HEK293 (cell line): ENCODE measurements around the gene ADAMTS17.

Experiments
- CTCF ChIA-PET: fragments of 350-600 bp; formaldehyde crosslinking; extraction: SDS; loops from one replicate; lab custom pipeline; 2021; ENCODE audit warnings: antibody characterized with exemption; lab: Yijun Ruan, JAX
- POLR2A ChIA-PET: fragments of 300-600 bp; formaldehyde crosslinking; extraction: SDS; loops from one replicate; lab custom pipeline; 2020; ENCODE audit warnings: antibody characterized with exemption, inconsistent platforms; lab: Yijun Ruan, JAX
- H3K27ac ChIP-seq: fragments of 200-500 bp; sonication (Bioruptor generic); 2 replicates; pipeline ENCODE4 v1.5.1; 2014; ENCODE audit warnings: low read depth, low read length, control low read depth, inconsistent platforms; ENCODE audit errors: extremely low read depth
- H3K36me3 ChIP-seq, 2 experiments: fragments of 200-500 bp in 1 of 2; sonication (Bioruptor generic) in 1 of 2; 1 replicate in 1 of 2; 2 replicates in 1 of 2; pipeline ENCODE4 v1.5.1; 2014 to 2017; ENCODE audit warnings: inconsistent platforms in 2 of 2, low read length in 2 of 2; ENCODE audit not compliant: control insufficient read depth in 2 of 2, insufficient read depth in 1 of 2
- H3K4me1 ChIP-seq: fragments of 200-500 bp; sonication (Bioruptor generic); 2 replicates; pipeline ENCODE4 v1.5.1; 2014; ENCODE audit warnings: mild to moderate bottlenecking, low read length, inconsistent platforms; ENCODE audit not compliant: control insufficient read depth, insufficient read depth
- H3K4me3 ChIP-seq: 2 replicates; pipeline ENCODE4 v1.5.1; 2011; ENCODE audit warnings: low read depth, mild to moderate bottlenecking, control low read depth, low read length, moderate library complexity
- H3K9me3 ChIP-seq: fragments of 200-500 bp; sonication (Bioruptor generic); 2 replicates; pipeline ENCODE4 v1.5.1; 2014; ENCODE audit warnings: low read depth, low read length, inconsistent platforms; ENCODE audit not compliant: control insufficient read depth, insufficient read depth
- BCL11A ChIP-seq: fragments of 450-650 bp; formaldehyde crosslinking; IDR thresholded peaks from 2 replicates; pipeline ENCODE4 v1.5.1; 2016; ENCODE audit warnings: low read depth, missing biosample characterization, missing genetic modification characterization
- GLI4 ChIP-seq: fragments of 450-650 bp; formaldehyde crosslinking; IDR thresholded peaks from 2 replicates; pipeline ENCODE4 v1.5.1; 2016; ENCODE audit warnings: missing biosample characterization, missing genetic modification characterization
- SETDB1 ChIP-seq: IDR thresholded peaks from one replicate; pipeline ENCODE4 v1.6.1; 2017; ENCODE audit warnings: mild to moderate bottlenecking, low read length, moderate library complexity, mixed read lengths; ENCODE audit not compliant: insufficient read length
- TRIM28 ChIP-seq: IDR thresholded peaks from 2 replicates; pipeline ENCODE4 v1.6.1; 2011; ENCODE audit warnings: low read length, control low read depth, borderline replicate concordance
- ZIC2 ChIP-seq: fragments of 450-650 bp; formaldehyde crosslinking; IDR thresholded peaks from 2 replicates; pipeline ENCODE4 v1.5.1; 2016; ENCODE audit warnings: missing biosample characterization, missing genetic modification characterization
- ZNF169 ChIP-seq: fragments of 450-650 bp; formaldehyde crosslinking; IDR thresholded peaks from 2 replicates; pipeline ENCODE4 v1.5.1; 2016; ENCODE audit warnings: missing biosample characterization, missing genetic modification characterization
- ZNF2 ChIP-seq: fragments of 450-650 bp; formaldehyde crosslinking; IDR thresholded peaks from 2 replicates; pipeline ENCODE4 v1.5.1; 2016; ENCODE audit warnings: missing biosample characterization, missing genetic modification characterization
- ZNF211 ChIP-seq: fragments of 450-650 bp; formaldehyde crosslinking; IDR thresholded peaks from 2 replicates; pipeline ENCODE4 v1.5.1; 2016; ENCODE audit warnings: low read depth, missing biosample characterization, missing genetic modification characterization
- ZNF48 ChIP-seq: fragments of 450-650 bp; formaldehyde crosslinking; IDR thresholded peaks from 2 replicates; pipeline ENCODE4 v1.5.1; 2016; ENCODE audit warnings: missing biosample characterization, missing genetic modification characterization
- ZNF670 ChIP-seq: fragments of 450-650 bp; formaldehyde crosslinking; IDR thresholded peaks from 2 replicates; pipeline ENCODE4 v1.5.1; 2016; ENCODE audit warnings: missing biosample characterization, missing genetic modification characterization, low read depth
- ZNF707 ChIP-seq: fragments of 450-650 bp; formaldehyde crosslinking; IDR thresholded peaks from 2 replicates; pipeline ENCODE4 v1.5.1; 2016; ENCODE audit warnings: missing biosample characterization, missing genetic modification characterization
- ZNF768 ChIP-seq: fragments of 450-650 bp; formaldehyde crosslinking; IDR thresholded peaks from 2 replicates; pipeline ENCODE4 v1.5.1; 2018; ENCODE audit warnings: missing biosample characterization, mild to moderate bottlenecking, missing genetic modification characterization
- ZNF791 ChIP-seq: fragments of 450-650 bp; formaldehyde crosslinking; IDR thresholded peaks from 2 replicates; pipeline ENCODE4 v1.5.1; 2016; ENCODE audit warnings: missing biosample characterization, missing genetic modification characterization
- TF ChIP-seq, protein P1 (sequence below): fragments of 450-650 bp; formaldehyde crosslinking; IDR thresholded peaks from 2 replicates; pipeline ENCODE4 v1.5.1; 2016; ENCODE audit warnings: missing biosample characterization, missing genetic modification characterization
- TF ChIP-seq, protein P2 (sequence below): fragments of 450-650 bp; formaldehyde crosslinking; IDR thresholded peaks from 2 replicates; pipeline ENCODE4 v1.5.1; 2016; ENCODE audit warnings: missing biosample characterization, missing genetic modification characterization
- TF ChIP-seq, protein P3 (sequence below): fragments of 450-650 bp; formaldehyde crosslinking; conservative IDR thresholded peaks from 2 replicates; pipeline ENCODE4 v1.5.1; 2016; ENCODE audit warnings: low read depth, missing biosample characterization, missing genetic modification characterization
- TF ChIP-seq, protein P4 (sequence below): IDR thresholded peaks from 2 replicates; pipeline ENCODE4 v1.6.1; 2011; ENCODE audit warnings: mild to moderate bottlenecking, low read depth, low read length, borderline replicate concordance
- TF ChIP-seq, protein P5 (sequence below): fragments of 450-650 bp; formaldehyde crosslinking; IDR thresholded peaks from 2 replicates; pipeline ENCODE4 v1.5.1; 2017; ENCODE audit warnings: missing biosample characterization, missing genetic modification characterization

The ADAMTS17 gene

DNA sequence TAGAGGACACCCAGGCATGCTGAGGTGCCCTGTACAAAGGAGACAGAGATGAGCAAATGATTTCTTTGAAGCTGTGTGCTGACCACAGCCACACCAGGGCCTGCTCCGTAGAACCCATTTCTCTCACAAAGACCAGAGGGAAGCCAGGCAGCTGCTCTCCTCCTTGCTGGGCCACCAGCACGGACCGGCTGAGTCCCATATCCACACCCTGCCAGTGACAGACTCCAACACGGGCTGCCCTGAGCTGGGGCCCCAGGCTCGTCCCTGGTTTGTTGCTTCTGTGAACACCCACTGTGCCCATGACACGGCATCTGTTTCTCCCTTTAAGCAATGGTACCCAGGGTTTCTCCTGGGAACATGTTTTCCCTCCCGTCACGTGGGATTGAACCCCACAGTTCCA, 284.5 kb downstream of the ADAMTS17 start (continued):
- no peak for TF ChIP-seq TRIM28
- TF ChIP-seq, protein P1, sequence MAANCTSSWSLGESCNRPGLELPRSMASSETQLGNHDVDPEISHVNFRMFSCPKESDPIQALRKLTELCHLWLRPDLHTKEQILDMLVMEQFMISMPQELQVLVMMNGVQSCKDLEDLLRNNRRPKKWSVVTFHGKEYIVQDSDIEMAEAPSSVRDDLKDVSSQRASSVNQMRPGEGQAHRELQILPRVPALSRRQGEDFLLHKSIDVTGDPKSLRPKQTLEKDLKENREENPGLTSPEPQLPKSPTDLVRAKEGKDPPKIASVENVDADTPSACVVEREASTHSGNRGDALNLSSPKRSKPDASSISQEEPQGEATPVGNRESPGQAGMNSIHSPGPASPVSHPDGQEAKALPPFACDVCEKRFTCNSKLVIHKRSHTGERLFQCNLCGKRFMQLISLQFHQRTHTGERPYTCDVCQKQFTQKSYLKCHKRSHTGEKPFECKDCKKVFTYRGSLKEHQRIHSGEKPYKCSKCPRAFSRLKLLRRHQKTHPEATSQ (tag by site-specific recombination), result no peak
- TF ChIP-seq, protein P2, sequence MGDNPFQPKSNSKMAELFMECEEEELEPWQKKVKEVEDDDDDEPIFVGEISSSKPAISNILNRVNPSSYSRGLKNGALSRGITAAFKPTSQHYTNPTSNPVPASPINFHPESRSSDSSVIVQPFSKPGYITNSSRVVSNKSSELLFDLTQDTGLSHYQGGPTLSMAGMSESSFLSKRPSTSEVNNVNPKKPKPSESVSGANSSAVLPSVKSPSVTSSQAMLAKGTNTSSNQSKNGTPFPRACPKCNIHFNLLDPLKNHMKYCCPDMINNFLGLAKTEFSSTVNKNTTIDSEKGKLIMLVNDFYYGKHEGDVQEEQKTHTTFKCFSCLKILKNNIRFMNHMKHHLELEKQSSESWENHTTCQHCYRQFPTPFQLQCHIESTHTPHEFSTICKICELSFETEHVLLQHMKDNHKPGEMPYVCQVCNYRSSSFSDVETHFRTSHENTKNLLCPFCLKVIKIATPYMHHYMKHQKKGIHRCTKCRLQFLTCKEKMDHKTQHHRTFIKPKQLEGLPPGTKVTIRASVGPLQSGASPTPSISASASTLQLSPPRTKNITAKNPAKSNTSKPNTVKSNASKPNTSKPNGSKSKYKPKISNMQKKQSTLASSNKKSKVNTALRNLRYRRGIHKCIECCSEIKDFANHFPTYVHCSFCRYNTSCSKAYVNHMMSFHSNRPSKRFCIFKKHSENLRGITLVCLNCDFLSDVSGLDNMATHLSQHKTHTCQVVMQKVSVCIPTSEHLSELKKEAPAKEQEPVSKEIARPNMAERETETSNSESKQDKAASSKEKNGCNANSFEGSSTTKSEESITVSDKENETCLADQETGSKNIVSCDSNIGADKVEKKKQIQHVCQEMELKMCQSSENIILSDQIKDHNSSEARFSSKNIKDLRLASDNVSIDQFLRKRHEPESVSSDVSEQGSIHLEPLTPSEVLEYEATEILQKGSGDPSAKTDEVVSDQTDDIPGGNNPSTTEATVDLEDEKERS (tag by site-specific recombination), result no peak

DNA sequence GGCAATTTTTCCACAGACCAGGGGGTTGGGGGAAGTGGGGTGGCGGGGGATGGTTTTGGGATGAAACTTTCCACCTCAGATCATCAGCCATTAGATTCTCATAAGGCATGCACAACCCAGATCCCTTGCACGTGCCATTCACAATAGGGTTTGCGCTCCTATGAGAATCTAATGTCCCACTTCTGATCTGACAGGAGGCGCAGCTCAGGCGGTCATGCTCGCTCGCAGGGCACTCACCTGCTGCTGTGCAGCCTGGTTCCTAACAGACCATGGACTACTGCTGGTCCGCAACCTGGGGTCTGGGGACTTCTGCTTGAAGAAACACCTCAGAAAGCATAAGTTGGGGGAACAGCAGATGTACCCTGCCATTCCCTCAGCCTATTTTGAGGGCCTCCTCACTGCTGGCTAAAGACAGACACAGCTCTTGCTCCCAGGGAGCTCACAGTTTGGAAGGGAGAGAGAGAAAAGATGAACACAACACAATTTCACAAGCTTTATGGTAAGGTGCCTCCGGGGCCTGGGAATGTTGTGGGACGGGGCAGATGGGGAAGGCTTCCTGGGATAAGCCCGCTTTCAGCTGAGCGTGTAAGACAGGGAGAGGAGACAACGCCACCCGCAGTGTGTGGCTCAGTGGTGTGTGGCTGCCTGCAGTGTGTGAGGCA, 285.2 kb downstream of the ADAMTS17 start:
- no peak for TF ChIP-seq BCL11A (tag by site-specific recombination)
- TF ChIP-seq ZIC2, result peak; percentile 19; the same call in 1 of the 2 replicates
- no peak overlapping the region for H3K4me3 ChIP-seq
- H3K4me1 ChIP-seq, result no peaks in the 10 kb centered on the region
- H3K9me3 ChIP-seq, result no peaks in the 10 kb centered on the region
- H3K36me3 ChIP-seq, result no peaks in the 10 kb centered on the region
- ChIA-PET CTCF (interaction anchor here (0.7 kb wide), 1 partner anchor 248 kb away, joined by 3 read pairs; no protein-coding TSS in a partner anchor), POLR2A (no interaction called here)
- H3K27ac ChIP-seq, result no peak overlapping the region

DNA sequence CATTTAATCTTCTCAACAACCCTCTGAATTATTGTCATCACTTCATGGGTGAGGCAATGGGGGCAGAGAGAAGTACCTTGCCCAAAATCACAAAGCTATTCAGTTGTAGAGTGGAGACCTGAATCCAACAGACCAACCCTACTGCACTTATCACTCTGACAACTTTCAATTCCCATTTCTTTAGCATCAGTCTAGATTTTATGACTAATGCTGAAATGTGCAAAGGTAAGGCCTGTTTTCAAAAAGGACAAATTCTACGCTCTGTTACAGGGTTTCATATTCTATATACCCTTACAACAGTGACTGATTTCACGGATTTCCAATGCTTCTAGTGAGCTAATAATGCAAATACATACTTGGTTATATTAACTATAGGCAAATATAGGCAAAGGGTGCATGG, 286.0 kb downstream of the ADAMTS17 start:
- no peak overlapping the region for H3K27ac ChIP-seq
- TF ChIP-seq GLI4 (tag by site-specific recombination), result no peak
- TF ChIP-seq ZNF211, result no peak
- TF ChIP-seq ZIC2, result no peak
- no peak for TF ChIP-seq SETDB1
- no peak for TF ChIP-seq ZNF768 (tag by site-specific recombination)
- no peak for TF ChIP-seq ZNF169
- TF ChIP-seq BCL11A (tag by site-specific recombination), result no peak
- TF ChIP-seq ZNF791 (tag by site-specific recombination), result no peak
- ChIA-PET POLR2A (no interaction called here), CTCF (no interaction called here)
- no peaks in the 10 kb centered on the region for H3K9me3 ChIP-seq
- no peaks in the 10 kb centered on the region for H3K36me3 ChIP-seq
- H3K4me3 ChIP-seq, result no peak overlapping the region
- no peaks in the 10 kb centered on the region for H3K4me1 ChIP-seq

DNA sequence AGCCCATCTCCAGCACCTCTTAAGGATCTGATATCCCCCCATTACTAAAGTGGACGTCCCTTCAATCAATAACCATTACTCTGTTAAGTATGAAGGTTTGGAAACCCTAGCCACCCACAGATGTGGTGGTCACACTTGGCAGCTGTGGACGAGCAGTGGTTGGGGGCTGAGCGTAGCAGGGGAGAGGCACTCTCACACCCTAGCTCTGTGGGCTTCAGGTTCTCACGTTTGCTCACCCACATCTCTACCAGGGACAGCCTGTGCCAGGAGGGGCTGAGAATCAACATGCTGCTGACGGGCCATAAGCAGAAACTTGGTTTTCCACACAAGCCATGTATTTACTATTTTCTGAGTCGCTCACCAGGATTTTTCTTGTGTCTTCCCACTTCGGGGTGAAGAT, 287.2 kb downstream of the ADAMTS17 start:
- H3K9me3 ChIP-seq, result no peaks in the 10 kb centered on the region
- no peak for TF ChIP-seq ZNF670 (tag by site-specific recombination)
- no peak for TF ChIP-seq ZNF707 (tag by site-specific recombination)
- no peak for TF ChIP-seq ZNF2 (tag by site-specific recombination)
- TF ChIP-seq, protein P3, sequence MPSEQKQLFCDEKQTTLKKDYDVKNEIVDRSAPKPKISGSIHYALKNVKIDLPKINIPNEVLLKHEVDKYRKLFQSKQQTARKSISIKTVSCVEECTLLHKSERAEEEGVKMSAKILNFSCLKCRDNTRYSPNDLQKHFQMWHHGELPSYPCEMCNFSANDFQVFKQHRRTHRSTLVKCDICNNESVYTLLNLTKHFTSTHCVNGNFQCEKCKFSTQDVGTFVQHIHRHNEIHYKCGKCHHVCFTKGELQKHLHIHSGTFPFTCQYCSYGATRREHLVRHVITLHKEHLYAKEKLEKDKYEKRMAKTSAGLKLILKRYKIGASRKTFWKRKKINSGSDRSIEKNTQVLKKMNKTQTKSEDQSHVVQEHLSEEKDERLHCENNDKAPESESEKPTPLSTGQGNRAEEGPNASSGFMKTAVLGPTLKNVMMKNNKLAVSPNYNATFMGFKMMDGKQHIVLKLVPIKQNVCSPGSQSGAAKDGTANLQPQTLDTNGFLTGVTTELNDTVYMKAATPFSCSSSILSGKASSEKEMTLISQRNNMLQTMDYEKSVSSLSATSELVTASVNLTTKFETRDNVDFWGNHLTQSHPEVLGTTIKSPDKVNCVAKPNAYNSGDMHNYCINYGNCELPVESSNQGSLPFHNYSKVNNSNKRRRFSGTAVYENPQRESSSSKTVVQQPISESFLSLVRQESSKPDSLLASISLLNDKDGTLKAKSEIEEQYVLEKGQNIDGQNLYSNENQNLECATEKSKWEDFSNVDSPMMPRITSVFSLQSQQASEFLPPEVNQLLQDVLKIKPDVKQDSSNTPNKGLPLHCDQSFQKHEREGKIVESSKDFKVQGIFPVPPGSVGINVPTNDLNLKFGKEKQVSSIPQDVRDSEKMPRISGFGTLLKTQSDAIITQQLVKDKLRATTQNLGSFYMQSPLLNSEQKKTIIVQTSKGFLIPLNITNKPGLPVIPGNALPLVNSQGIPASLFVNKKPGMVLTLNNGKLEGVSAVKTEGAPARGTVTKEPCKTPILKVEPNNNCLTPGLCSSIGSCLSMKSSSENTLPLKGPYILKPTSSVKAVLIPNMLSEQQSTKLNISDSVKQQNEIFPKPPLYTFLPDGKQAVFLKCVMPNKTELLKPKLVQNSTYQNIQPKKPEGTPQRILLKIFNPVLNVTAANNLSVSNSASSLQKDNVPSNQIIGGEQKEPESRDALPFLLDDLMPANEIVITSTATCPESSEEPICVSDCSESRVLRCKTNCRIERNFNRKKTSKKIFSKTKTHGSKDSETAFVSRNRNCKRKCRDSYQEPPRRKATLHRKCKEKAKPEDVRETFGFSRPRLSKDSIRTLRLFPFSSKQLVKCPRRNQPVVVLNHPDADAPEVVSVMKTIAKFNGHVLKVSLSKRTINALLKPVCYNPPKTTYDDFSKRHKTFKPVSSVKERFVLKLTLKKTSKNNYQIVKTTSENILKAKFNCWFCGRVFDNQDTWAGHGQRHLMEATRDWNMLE, result no peak
- TF ChIP-seq, protein P4, sequence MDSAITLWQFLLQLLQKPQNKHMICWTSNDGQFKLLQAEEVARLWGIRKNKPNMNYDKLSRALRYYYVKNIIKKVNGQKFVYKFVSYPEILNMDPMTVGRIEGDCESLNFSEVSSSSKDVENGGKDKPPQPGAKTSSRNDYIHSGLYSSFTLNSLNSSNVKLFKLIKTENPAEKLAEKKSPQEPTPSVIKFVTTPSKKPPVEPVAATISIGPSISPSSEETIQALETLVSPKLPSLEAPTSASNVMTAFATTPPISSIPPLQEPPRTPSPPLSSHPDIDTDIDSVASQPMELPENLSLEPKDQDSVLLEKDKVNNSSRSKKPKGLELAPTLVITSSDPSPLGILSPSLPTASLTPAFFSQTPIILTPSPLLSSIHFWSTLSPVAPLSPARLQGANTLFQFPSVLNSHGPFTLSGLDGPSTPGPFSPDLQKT, result no peak
- TF ChIP-seq ZNF48 (tag by site-specific recombination), result no peak
- TF ChIP-seq, protein P5, sequence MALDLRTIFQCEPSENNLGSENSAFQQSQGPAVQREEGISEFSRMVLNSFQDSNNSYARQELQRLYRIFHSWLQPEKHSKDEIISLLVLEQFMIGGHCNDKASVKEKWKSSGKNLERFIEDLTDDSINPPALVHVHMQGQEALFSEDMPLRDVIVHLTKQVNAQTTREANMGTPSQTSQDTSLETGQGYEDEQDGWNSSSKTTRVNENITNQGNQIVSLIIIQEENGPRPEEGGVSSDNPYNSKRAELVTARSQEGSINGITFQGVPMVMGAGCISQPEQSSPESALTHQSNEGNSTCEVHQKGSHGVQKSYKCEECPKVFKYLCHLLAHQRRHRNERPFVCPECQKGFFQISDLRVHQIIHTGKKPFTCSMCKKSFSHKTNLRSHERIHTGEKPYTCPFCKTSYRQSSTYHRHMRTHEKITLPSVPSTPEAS (tag by site-specific recombination), result no peak

More for the DNA sequence above, 287.2 kb downstream of the ADAMTS17 start:
- CTCF ChIA-PET, result interaction anchor here (0.6 kb wide), 1 partner anchor 953 kb away, joined by 3 read pairs; no protein-coding TSS in a partner anchor
- no peaks in the 10 kb centered on the region for H3K36me3 ChIP-seq
- no peaks in the 10 kb centered on the region for H3K4me1 ChIP-seq
- H3K27ac ChIP-seq, result no peak overlapping the region
- H3K4me3 ChIP-seq, result no peak overlapping the region
- POLR2A ChIA-PET, result no interaction called here
